ENCODE results near the gene P4HB.

DNA sequence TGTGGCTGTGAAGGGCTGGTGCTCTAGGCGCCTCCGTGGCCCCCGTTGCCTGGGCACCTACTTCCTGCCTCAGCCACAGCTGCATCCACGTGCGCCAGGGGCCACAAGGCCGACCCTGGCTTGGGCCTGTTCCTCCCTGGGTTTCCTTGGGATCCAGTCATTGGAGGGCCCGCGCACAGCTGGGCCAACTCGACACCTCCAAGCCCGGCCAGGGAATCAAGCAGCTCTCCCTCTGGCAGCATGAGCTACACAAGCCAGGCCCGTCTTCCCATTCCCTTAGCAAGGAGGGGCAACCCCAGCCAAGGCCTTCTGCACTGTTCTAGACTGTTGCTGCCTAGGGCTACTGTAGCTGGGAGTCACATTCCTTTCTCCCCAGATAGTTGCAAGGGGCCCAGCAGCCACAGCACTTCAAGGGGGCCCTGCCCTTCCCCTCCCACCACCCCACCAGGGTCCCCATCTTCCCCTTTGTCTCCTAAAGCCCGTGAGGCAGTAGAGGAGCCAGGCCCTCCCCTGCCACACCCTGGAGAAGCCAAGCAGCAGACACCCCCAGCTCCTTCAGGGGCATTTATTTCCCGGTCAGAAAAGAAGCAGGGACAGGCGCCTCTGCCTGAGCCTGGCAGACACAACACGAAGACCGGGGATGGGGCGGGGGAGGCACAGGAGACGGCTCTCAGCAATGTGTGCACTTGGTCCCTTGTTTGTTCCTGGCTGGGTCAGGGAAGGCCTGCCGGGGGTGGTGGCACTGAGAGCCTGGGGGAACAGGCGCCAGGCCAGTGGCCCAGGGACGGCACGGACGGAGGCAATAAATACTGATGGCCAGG lies 7.0 kb upstream of the P4HB start:
- TF ChIP-seq POLR2A (IDR thresholded peaks at IDR 0.05; ENCODE audit: low read length) (peak; percentile 58), GATA1 (IDR thresholded peaks at IDR 0.05; ENCODE audit: low read depth, low read length) (no peak)
